ENCODE data around the gene RFC5.

The RFC5 gene

DNA sequence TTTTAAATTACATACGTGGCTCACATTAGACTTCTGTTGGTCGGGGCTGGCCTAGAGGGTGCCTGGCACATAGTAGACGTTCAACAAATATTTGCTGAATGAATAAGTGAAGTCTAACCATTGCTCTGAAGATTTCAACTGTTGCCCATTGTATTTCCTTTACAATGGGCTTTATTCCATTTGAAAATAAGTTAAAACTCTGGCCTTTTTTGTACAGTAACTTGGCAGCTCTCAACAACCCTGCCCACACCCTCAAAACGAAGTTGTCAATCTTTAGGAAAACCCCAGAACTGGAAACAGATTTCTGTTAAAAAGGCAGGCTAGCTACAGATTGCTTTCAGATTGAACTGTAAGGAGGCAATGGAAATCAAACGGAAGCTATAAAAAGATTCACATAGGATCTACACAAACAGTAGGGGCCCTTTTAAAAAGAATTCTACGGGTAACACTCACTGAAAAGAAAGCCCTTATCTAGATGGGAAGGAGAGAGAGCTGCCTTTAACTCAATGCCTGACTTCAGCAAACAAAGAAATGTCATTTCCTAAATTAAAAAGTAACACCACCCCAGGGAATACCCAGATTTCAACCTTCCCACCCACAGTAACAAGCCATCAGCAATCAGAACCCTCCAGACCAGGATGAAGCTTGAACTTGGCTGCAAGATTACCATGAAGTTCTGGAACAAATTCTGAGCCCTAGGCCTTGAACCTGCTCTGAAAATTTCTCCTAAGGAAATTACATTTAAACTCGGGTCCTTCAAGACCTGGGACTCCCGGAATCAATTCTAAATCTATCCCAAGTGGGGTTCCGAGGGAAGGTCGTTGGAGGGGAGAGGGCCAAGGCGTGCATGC lies 43.1 kb downstream of the RFC5 start:
- Histone ChIP-seq H3K27ac (ENCODE audit: low read depth, low read length) (no peak overlapping the region), H3K9me2 (replicated peaks; ENCODE audit: insufficient read depth, low read length) (no peaks in the 10 kb centered on the region), H2AFZ (ENCODE audit: low read depth, low read length, severe bottlenecking) (no peak overlapping the region), H3K4me3 (ENCODE audit: insufficient read depth, low read length, poor library complexity, severe bottlenecking) (no peak overlapping the region), H3K9me3 (ENCODE audit: insufficient read depth, low read length) (no peaks in the 10 kb centered on the region), H3K36me3 (ENCODE audit: low read length) (no peaks in the 10 kb centered on the region), H3K79me2 (ENCODE audit: insufficient read depth, low read length) (no peaks in the 10 kb centered on the region), H4K20me1 (ENCODE audit: low read depth, low read length) (no peaks in the 10 kb centered on the region), H3K27me3 (ENCODE audit: low read length) (no peaks in the 10 kb centered on the region), H3K4me2 (ENCODE audit: low read depth, low read length, poor library complexity, severe bottlenecking) (no peak overlapping the region), H3K9ac (ENCODE audit: low read length) (no peak overlapping the region), H3F3A (ENCODE audit: insufficient read depth) (peaks cover 3% of the 10 kb centered on the region; the same call in 1 of the 2 replicates)
- TF ChIP-seq, protein P1, sequence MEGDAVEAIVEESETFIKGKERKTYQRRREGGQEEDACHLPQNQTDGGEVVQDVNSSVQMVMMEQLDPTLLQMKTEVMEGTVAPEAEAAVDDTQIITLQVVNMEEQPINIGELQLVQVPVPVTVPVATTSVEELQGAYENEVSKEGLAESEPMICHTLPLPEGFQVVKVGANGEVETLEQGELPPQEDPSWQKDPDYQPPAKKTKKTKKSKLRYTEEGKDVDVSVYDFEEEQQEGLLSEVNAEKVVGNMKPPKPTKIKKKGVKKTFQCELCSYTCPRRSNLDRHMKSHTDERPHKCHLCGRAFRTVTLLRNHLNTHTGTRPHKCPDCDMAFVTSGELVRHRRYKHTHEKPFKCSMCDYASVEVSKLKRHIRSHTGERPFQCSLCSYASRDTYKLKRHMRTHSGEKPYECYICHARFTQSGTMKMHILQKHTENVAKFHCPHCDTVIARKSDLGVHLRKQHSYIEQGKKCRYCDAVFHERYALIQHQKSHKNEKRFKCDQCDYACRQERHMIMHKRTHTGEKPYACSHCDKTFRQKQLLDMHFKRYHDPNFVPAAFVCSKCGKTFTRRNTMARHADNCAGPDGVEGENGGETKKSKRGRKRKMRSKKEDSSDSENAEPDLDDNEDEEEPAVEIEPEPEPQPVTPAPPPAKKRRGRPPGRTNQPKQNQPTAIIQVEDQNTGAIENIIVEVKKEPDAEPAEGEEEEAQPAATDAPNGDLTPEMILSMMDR (IDR thresholded peaks at IDR 0.05; ENCODE audit: insufficient read depth, low read length, poor library complexity, severe bottlenecking) = no peak
- TF ChIP-seq EZH2phosphoT487 (conservative IDR thresholded peaks at IDR 0.05; ENCODE audit: low read length) = no peak

DNA sequence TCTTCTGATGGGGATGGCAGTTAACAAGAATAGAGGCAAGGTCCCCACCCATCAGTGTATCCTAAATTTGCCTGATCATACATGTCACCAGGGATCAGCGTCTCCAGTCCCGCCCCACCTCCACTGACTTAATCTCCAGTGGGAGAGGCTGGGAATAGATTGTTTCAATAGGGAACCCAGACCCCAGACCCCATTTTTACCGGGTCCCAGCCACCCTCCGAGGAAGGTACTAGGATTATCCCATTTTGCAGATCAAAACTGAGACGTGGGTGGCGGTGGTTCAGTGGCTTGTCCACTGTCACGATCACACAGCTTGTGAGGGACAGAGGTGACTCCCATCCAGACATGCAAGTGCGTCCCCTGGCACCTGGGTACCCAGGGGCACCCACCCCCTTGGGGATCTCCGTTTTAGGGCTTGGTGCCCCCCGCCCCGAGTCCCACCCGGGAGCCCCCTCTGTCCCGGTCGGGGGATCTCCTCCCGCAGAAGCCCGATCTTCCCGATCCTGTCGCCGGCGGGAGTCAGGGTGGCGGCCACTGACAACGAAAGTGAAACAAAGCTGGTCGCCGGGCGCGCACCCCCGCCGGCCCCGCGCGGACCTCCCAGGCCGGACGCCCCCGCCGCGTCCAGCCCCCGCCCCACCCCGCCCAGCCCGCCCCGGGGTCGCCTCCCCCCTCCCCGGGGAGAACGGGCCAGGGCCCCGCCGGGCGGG lies 44.0 kb downstream of the RFC5 start:
- Histone ChIP-seq H3K27ac (ENCODE audit: low read depth, low read length) (no peak overlapping the region), H3K4me2 (ENCODE audit: low read depth, low read length, poor library complexity, severe bottlenecking) (peak overlapping the region; percentile 52), H3K9me2 (replicated peaks; ENCODE audit: insufficient read depth, low read length) (no peaks in the 10 kb centered on the region), H3K36me3 (ENCODE audit: low read length) (no peaks in the 10 kb centered on the region), H3F3A (ENCODE audit: insufficient read depth) (peaks cover 3% of the 10 kb centered on the region; the same call in 1 of the 2 replicates), H3K9ac (ENCODE audit: low read length) (peak overlapping the region; percentile 40; the same call in 1 of the 2 replicates), H3K9me3 (ENCODE audit: insufficient read depth, low read length) (no peaks in the 10 kb centered on the region), H2AFZ (ENCODE audit: low read depth, low read length, severe bottlenecking) (no peak overlapping the region), H4K20me1 (ENCODE audit: low read depth, low read length) (no peaks in the 10 kb centered on the region), H3K4me3 (ENCODE audit: insufficient read depth, low read length, poor library complexity, severe bottlenecking) (peak overlapping the region; percentile 46), H3K79me2 (ENCODE audit: insufficient read depth, low read length) (no peaks in the 10 kb centered on the region), H3K27me3 (ENCODE audit: low read length) (no peaks in the 10 kb centered on the region)
- TF ChIP-seq, protein P1 (IDR thresholded peaks at IDR 0.05; ENCODE audit: insufficient read depth, low read length, poor library complexity, severe bottlenecking) = no peak
- no peak for TF ChIP-seq EZH2phosphoT487 (conservative IDR thresholded peaks at IDR 0.05; ENCODE audit: low read length)

DNA sequence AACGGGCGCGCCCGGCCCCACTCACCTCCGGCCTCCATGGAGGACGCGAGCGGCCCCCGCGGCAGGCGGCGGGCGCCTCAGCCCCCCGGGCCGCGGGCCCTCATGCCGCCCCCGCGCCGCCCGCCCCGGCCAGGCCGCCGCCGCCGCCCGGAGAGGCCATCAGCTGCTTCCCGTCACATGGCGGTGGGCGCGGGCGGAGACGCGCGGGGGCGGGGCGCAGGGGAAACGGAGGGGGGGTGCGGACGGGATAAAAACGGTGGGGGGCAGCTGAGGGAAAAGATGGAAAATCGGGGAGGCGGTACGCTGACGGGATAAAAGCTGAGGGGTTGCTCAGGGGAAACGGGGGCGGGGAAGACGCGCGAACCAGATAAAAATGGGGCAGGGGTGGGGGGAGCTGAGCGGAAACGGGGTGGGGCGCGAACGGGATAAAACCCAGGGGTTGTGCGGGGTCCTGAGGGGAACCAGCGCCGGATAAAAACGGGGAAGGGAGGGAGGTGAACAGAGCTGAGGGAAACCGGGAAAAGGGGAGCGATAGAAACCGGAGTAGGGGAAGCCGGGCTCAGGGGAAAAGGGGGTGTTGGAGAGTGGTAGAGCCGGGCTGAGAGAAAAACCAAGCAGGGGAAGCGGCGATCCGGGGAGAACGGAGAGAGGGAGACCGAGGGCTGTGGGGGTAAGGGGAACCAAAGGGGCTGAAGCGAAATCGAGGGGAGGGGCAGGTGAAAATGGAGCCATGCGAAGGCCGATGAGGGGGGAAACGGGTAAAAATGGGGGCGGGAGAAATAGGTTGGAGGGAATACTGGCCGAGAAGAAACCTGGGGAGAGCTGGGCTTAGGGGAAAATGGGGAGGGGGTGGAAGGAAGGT lies 44.7 kb downstream of the RFC5 start, which contains the start of gene WSB2:
Gene WSB2, minus strand, starts transcription at position 169 of the 862 bp plus-strand sequence. Its CDS starts 131 bp downstream, at position 38.
- no peaks in the 10 kb centered on the region for H3K36me3 ChIP-seq (ENCODE audit: low read length)
- H3K9me3 ChIP-seq (ENCODE audit: insufficient read depth, low read length) = no peaks in the 10 kb centered on the region
- H3K4me2 ChIP-seq (ENCODE audit: low read depth, low read length, poor library complexity, severe bottlenecking) = peak within 1 kb of the TSS; percentile 82
- peaks cover 3% of the 10 kb centered on the region; the same call in 1 of the 2 replicates for H3F3A ChIP-seq (ENCODE audit: insufficient read depth)
- peak within 1 kb of the TSS; percentile 80 for H3K4me3 ChIP-seq (ENCODE audit: insufficient read depth, low read length, poor library complexity, severe bottlenecking)
- no peaks in the 10 kb centered on the region for H4K20me1 ChIP-seq (ENCODE audit: low read depth, low read length)
- no peaks in the 10 kb centered on the region for H3K27me3 ChIP-seq (ENCODE audit: low read length)
- no peak within 1 kb of the TSS for H3K27ac ChIP-seq (ENCODE audit: low read depth, low read length)
- peak within 1 kb of the TSS; percentile 100 for H2AFZ ChIP-seq (ENCODE audit: low read depth, low read length, severe bottlenecking)
- no peaks in the 10 kb centered on the region for H3K79me2 ChIP-seq (ENCODE audit: insufficient read depth, low read length)
- no peak for TF ChIP-seq EZH2phosphoT487 (conservative IDR thresholded peaks at IDR 0.05; ENCODE audit: low read length)
- TF ChIP-seq, protein P1 (IDR thresholded peaks at IDR 0.05; ENCODE audit: insufficient read depth, low read length, poor library complexity, severe bottlenecking) = no peak
- peak within 1 kb of the TSS; percentile 69 for H3K9ac ChIP-seq (ENCODE audit: low read length)
- H3K9me2 ChIP-seq (replicated peaks; ENCODE audit: insufficient read depth, low read length) = no peaks in the 10 kb centered on the region
